ENCODE results near the gene SLC27A3.

DNA sequence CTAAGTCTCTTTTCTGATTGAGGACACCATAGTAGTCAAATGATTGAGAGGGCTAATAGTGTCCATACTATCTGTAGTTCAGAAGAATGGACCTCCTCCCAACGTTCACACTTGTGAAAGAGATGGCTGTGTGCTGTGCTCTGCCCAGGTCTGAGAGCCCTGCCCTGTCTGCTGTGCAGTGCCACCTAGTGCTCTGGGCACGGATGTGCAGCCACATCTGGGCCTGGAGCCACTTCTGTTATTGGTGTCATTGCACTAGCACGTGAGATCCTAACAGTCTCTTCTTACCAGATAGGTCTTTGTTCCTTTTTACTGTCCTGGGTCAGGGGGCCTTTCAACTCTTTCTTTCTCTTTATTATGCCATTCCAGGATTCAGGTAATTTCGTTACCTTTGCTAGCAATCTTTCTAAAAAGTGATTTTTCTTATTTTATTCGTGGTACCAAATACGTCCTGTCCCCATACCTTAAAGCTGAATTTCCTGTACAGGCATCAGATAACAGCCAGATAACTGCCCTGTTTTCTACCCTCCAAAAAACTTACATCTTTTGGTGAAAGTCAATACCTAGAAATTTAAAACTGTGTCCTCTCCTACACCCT is 25.7 kb upstream of the SLC27A3 start:
- TF ChIP-seq, protein P1, sequence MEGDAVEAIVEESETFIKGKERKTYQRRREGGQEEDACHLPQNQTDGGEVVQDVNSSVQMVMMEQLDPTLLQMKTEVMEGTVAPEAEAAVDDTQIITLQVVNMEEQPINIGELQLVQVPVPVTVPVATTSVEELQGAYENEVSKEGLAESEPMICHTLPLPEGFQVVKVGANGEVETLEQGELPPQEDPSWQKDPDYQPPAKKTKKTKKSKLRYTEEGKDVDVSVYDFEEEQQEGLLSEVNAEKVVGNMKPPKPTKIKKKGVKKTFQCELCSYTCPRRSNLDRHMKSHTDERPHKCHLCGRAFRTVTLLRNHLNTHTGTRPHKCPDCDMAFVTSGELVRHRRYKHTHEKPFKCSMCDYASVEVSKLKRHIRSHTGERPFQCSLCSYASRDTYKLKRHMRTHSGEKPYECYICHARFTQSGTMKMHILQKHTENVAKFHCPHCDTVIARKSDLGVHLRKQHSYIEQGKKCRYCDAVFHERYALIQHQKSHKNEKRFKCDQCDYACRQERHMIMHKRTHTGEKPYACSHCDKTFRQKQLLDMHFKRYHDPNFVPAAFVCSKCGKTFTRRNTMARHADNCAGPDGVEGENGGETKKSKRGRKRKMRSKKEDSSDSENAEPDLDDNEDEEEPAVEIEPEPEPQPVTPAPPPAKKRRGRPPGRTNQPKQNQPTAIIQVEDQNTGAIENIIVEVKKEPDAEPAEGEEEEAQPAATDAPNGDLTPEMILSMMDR (conservative IDR thresholded peaks at IDR 0.05): peak; percentile 94
- TF ChIP-seq EZH2 (IDR thresholded peaks at IDR 0.05; ENCODE audit: low read depth): no peak
